CD4-positive, alpha-beta T cell treated with Interleukin-6 at 100 ng/mL for 8 hours (primary cell): ENCODE results near the gene LGALS12.

Experiments
- DNase-seq: peaks from one replicate; pipeline ENCODE4 v3.0.0-alpha.2; 2020; ENCODE audit warnings: mixed read lengths, low spot score

LGALS12 gene

GRCh38 chr11:63505857-63506528, at the start of gene LGALS12:
TSS of gene LGALS12 (plus strand) at chr11:63506084. CDS start at chr11:63506459, 375 bp downstream.
- DNase-seq: no peak

GRCh38 chr11:63459586-63459985, 46.3 kb upstream of the LGALS12 start:
- no peak for DNase-seq

DNA sequence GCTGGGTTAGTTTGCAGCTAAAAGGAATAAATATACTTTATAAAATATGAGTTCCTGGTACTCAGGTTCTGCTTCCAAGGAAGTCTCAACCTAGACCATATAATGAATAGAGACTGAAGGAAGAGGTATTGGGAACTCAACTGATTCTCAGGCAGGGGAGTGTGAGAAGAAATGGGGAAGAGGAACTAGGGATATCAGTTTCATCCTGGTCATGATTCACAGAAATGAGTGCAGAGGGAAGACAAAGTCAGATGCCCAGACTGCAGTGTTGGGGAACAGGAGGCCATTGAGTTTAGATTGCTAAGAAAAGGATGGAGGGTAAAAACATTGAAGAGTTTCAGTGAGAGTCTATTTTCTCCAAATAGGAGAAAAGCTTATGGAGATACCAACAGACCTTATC, 43.7 kb upstream of the LGALS12 start:
- no peak for DNase-seq

- DNase-seq: no peak
Measured at GRCh38 chr11:63470311-63470710, 35.6 kb upstream of the LGALS12 start.

DNA sequence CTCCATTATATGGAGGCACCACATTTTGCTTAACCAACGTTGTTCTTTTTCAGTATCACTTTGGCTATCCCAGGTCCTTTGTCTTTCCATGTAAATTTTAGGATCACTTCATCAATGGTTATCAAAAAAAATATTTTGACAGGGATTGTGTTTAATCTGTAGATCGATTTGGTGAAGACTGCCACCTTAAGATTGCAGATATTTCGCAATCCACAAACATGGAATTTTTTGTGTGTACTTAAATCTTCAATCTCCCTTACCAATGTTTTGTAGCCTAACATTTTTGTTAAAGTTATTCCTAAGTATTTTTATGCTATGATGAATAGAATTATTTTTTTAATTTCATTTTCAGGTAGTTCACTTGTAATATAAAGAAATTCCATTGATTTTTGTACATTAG, 33.5 kb upstream of the LGALS12 start:
- DNase-seq: no peak

DNA sequence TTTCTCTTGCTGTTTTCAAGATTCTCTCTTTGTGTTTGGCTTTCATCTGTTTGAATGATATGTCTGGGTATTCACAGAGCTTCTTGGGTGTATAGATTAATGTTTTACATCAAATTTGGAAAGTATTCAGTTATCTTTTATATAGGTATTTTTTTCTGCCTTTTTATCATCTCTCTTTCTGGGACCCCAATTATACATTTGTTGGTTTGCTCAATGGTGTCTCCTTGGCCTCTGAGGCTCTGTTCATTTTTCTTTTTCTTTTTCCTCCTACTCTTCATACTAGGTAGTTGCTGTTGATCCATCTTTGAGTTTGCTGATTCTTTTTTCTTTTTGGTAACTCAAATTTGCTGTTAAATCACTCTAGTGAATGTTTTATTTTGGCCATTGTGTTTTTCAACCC, 29.3 kb upstream of the LGALS12 start:
- DNase-seq: no peak

GRCh38 chr11:63478896-63479295, 27.0 kb upstream of the LGALS12 start:
- DNase-seq: peak; percentile 65

DNA sequence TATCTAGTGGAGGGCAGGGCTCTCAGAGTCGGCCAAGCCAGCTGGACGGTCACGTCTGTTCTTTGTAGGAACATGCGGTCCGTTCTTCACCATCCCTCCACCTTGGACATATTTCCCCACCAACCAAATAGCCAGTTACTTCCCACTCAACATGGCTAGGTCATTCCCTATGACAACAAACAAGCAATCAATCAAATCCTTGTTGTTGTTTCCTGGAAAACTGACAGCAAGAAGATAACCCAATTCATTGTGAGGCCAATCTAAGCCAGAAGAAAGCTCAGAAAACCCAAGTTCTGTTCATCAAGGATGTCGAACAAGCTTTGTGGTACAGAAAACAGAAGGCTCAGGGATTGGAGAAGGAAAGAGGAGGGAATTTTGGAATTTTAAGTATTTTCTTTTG, 25.8 kb upstream of the LGALS12 start:
- no peak for DNase-seq

GRCh38 chr11:63485777-63486176, 20.1 kb upstream of the LGALS12 start:
- DNase-seq: no peak

- DNase-seq: no peak
Measured at GRCh38 chr11:63488789-63489188, 17.1 kb upstream of the LGALS12 start.

DNA sequence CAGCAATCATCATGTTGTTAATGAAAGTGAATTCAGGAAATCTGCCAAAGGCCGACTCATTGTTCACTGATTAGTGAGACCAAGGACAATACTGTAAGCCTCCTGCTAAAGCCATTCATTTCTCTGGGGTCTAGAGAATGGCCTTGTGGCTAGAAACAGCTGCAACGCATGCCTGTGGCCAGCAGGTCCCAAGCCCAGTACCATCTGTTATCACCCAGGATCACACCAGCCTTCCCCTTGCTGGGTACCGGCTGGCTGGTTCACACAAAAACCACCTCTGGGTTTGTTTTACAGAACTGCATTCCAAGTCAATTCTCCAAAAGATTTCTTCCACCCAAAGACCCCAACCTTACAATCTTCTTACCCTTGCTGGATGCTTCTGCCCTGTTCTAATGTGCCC, 16.0 kb upstream of the LGALS12 start:
- DNase-seq: no peak

DNA sequence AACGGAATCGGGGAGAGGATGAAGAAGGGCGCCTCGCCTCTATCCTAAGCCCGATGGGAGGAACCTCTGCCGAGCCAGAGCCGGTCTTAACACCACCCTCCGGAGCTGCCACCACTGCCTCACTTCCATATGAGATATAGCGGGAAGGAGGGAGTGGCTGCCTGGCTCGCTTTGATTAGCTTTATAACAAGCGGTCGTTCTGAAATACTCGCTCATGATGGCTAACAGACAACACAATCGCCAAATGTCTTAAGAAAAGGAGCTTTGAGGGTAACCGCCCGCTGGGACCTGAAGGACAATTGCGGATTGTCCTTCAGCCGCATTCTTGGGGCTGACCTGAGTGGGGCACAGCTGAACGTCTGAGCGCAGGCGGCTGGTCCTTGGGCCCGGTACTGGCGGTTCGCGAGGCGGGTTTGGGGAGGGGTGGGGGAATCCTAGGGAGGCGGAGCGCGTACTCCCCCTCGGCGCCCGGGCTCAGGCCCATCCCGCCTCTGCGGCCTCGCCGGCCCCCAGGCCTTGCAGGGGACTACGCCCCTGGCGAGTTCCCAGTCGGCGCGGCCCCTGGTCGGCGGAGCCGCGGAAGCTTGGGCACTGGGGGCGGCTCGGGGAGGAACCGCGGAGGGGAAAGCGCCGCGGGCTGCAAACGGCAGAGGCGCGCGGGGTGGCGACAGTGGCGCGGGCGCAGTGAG, 15.2 kb upstream of the LGALS12 start, which contains the start of gene PLAAT5:
TSS of gene PLAAT5 (minus strand) at position 617 of the 689 bp plus-strand sequence. CDS start at position 484, 133 bp downstream.
- no peak for DNase-seq

GRCh38 chr11:63491240-63491587, 14.7 kb upstream of the LGALS12 start:
- DNase-seq: no peak

DNA sequence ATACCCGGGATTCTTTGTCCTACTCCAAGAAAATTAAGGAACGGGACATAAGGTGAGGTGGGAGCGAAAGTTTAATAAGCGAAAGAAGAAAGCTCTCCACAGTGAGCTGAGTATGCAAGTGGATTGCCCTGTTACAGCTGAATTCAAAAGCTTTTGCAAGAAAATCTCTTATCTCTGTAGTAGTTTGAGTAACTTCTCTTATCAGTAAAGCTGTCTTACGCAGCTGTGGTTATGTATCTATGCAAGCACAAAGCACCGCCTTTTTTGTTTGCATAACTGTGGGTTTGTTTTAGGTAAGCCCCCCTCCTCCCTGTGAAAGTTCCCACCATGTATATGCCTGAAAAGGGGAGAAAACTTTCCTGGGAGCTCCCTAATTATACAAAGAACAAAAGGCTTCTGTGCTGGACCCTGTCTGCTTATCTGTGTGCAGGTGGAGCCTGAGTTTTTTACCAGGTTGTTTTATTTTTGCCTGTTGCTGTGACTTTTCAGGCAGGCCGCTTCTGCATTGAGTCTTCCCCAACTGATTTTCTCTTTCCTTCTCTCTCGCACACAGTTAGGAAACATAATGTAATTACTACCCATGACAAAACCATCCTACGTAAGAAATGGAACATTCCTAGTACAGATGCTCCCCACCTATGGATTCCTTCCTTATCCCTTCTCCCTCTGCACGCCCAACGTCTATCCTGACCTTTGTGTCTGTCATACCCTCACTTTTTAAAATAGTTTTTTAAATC, 14.1 kb upstream of the LGALS12 start:
- DNase-seq: no peak

DNA sequence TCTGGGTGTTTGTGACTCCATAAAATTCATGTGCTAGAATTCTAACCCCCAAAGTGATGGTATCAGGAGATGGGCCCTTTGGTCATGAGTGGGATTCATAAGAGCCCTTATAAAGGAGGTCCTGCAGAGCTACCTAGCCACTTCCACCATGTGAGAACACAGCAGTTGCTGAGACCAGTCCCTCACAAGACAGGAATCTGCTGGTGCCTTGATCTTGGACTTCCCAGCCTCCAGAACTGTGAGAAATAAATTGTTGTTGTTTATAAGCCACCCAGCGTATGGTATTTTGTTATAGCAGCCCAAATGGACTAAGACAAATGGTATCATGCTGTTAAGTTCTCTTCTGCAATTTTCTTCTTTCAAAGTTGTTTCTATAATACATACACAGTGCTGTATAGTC, 13.4 kb upstream of the LGALS12 start:
- DNase-seq: no peak

GRCh38 chr11:63493127-63493526, 12.8 kb upstream of the LGALS12 start:
- no peak for DNase-seq

GRCh38 chr11:63494975-63495374, 10.9 kb upstream of the LGALS12 start:
- no peak for DNase-seq

- DNase-seq: no peak
Measured at GRCh38 chr11:63499874-63500273, 6.0 kb upstream of the LGALS12 start.

DNA sequence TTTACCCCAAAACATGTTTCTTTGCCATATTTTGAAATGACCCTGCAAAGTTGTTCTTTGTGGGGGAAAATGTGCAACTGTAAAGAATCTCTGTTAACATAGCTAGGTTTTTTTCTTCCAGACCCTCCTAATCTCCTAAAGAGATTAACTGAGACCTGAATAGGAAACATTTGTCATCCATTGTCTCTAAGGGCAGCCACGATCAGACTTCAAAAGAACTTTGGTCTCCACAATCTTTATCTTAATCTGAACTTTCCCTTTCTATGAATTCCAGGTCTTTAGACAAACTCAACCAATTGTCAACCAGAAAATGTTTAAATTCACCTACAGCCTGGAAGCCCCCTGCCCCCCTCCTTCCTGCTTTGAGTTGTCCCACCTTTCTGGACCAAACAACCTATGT, 4.6 kb upstream of the LGALS12 start:
- DNase-seq: no peak

- no peak for DNase-seq
Measured at GRCh38 chr11:63502252-63502820, 3.5 kb upstream of the LGALS12 start.

GRCh38 chr11:63503492-63503891, 2.4 kb upstream of the LGALS12 start:
- no peak for DNase-seq

DNA sequence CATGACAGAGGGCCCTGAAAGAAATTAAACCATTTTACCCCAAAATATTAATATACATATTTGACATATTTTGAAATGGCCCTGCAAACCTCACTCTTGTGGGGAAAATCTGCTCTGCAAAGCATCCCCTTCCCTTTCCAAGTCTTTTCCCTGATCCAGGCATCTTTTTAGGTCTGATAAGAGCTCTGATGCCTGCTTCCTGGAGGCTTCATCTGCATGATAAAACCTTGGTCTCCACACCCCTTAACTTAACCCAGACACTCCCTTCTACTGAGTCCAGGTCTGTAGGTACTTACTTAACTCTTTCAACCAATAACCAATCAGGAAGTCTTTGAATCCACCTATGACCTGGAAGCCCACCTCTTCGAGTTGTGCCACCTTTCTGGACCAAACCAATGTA, 1.8 kb upstream of the LGALS12 start:
- no peak for DNase-seq
